Heart left ventricle (tissue), 13 donors: Measurements from ENCODE around the gene MAGEA4.

Experiments used
- CTCF ChIP-seq, 12 donors: fragments of 200-600 bp; sonication (generic) in 4 of 12; IDR thresholded peaks; one replicate each; pipeline versions ENCODE4 v1.5.0 to v1.8.0; 2018 to 2022; ENCODE audit warnings: antibody characterized with exemption in 12 of 12, mild to moderate bottlenecking in 5 of 12
- POLR2A ChIP-seq, 2 donors: fragments of 450-650 bp; IDR thresholded peaks; one replicate each; pipeline ENCODE4 v1.6.1; 2017; ENCODE audit warnings: antibody characterized with exemption in 2 of 2, mild to moderate bottlenecking in 2 of 2, moderate library complexity in 2 of 2
- donor health status: ischemic (EF 13 %, LVEDD 7.1; RV severe dilation, severe dysfunction).
- donor health status: DM: no; HTN: yes; CAD: no.
- donor health status: DM: no; HTN: no; CAD: no.
- donor health status: ischemic (EF 25% LVEDD 6.9; RV normal size, moderate dysfunction).
- donor health status: ischemic (EF 25% LVEDD 5.7; RV mildly dilated, moderate dysfunction).
- donor health status: ischemic (EF 35%, LVEDD 5.7; RV mildly dilated, moderate dysfunction).
- donor health status: nonischemic (EF 11% LVEDD 7.7; RV severe dilation, severe dysfunction).
- donor health status: DM: yes; HTN: yes; CAD: no.
- donor health status: PGD.
- donor health status: ischemic (EF 29% LVEDD 5.4; RV normal size, mild dysfunction).
- donor health status: nonischemic (EF 23%, LVEDD 6.1; RV moderate dilation, normal function).

GRCh38 chrX:151912780-151913179 is at the start of gene MAGEA4:
- TF ChIP-seq CTCF (IDR thresholded peaks at IDR 0.05) (no peak), POLR2A (IDR thresholded peaks at IDR 0.05) (no peak)
